GM12878 (cell line): ENCODE data around the gene RASL10A. TPM values are rescaled to one million over a fixed set of nuclear protein-coding genes. Genes with fewer than 3 reads are reported as not detected.
A peak's percentile ranks its signal among the peaks of the same experiment; 100 is the strongest.

Source experiments
- ATAC-seq: fragments of 200-7000 bp; cut with Tn5 transposase; 3 replicates; pipeline ENCODE4 v1.9.1; 2020; ENCODE audit warnings: mild to moderate bottlenecking, moderate library complexity
- BruUV-seq: library from RNA; stranded (reverse); fragments of 400-500 nt; replicated peaks from 2 replicates; lab custom pipeline; 2021; lab: Mats Ljungman, UMichigan
- CTCF ChIA-PET: fragments of 300-600 bp; sonication (Branson Sonifier 250); formaldehyde crosslinking; extraction: SDS; loops from one replicate; lab custom pipeline; 2021; ENCODE audit warnings: inconsistent platforms; lab: Yijun Ruan, JAX
- POLR2A ChIA-PET: fragments of 350-600 bp; formaldehyde crosslinking; extraction: SDS; loops from one replicate; lab custom pipeline; 2021; ENCODE audit warnings: inconsistent platforms; lab: Charles Lee
- RAD21 ChIA-PET: fragments of 300-600 bp; sonication (Branson Sonifier 250); formaldehyde crosslinking; loops from one replicate; lab custom pipeline; 2023; ENCODE audit warnings: antibody characterized with exemption; ENCODE audit not compliant: unreplicated experiment; lab: Charles Lee
- SMC1A ChIA-PET: fragments of 300-600 bp; sonication (Branson Sonifier 250); formaldehyde crosslinking; loops from one replicate; lab custom pipeline; 2023; ENCODE audit not compliant: unreplicated experiment, uncharacterized antibody; lab: Charles Lee
- DNase-seq: peaks from one replicate; pipeline ENCODE4 v3.0.0-alpha.2; 2011; ENCODE audit warnings: low read depth, low spot score
- FAIRE-seq: peaks from 3 replicates; lab custom pipeline; 2011; peaks lifted over from hg19 to GRCh38; lab: Jason Lieb, UNC
- H2AFZ ChIP-seq: 2 replicates; pipeline ENCODE4 v1.6.0; 2011; ENCODE audit warnings: low read depth, low read length, control low read depth; ENCODE audit not compliant: control insufficient read depth
- H3K27ac ChIP-seq: 2 replicates; pipeline ENCODE4 v1.5.1; 2011; ENCODE audit warnings: control low read depth; ENCODE audit not compliant: control insufficient read depth, insufficient read depth
- H3K27me3 ChIP-seq, 2 experiments: replicated peaks in 1 of 2; 2 replicates each; pipeline versions ENCODE4 v1.6.0 to v1.6.1; 2011; ENCODE audit warnings: low read length in 1 of 2; ENCODE audit not compliant: control insufficient read depth in 2 of 2, insufficient read depth in 2 of 2
- H3K36me3 ChIP-seq, 2 experiments: 2 replicates each; pipeline ENCODE4 v1.5.1; 2011; ENCODE audit warnings: low read length in 1 of 2; ENCODE audit not compliant: control insufficient read depth in 2 of 2, insufficient read depth in 2 of 2
- H3K4me1 ChIP-seq: 2 replicates; pipeline ENCODE4 v1.6.1; 2011; ENCODE audit warnings: mild to moderate bottlenecking, low read length, moderate library complexity, mixed read lengths; ENCODE audit not compliant: control insufficient read depth, insufficient read depth
- H3K4me2 ChIP-seq: 2 replicates; pipeline ENCODE4 v1.6.0; 2011; ENCODE audit warnings: control low read depth; ENCODE audit not compliant: control insufficient read depth, insufficient read depth
- H3K4me3 ChIP-seq: fragments of 200-600 bp; sonication (generic); 2 replicates; pipeline ENCODE4 v1.5.1; 2016
- H3K79me2 ChIP-seq: 2 replicates; pipeline ENCODE4 v1.6.0; 2011; ENCODE audit warnings: low read length; ENCODE audit not compliant: control insufficient read depth, insufficient read depth
- H3K9ac ChIP-seq: 2 replicates; pipeline ENCODE4 v1.8.0; 2011; ENCODE audit warnings: low read length, control low read depth, mixed read lengths; ENCODE audit not compliant: control insufficient read depth, insufficient read depth
- H3K9me3 ChIP-seq: replicated peaks from 3 replicates; pipeline ENCODE4 v1.5.1; 2011; ENCODE audit warnings: mild to moderate bottlenecking, low read length; ENCODE audit not compliant: control insufficient read depth, insufficient read depth
- H4K20me1 ChIP-seq: 2 replicates; pipeline ENCODE4 v1.6.0; 2011; ENCODE audit not compliant: control insufficient read depth, insufficient read depth
- BCL11A ChIP-seq: IDR thresholded peaks from 2 replicates; pipeline ENCODE4 v1.6.1; 2011; ENCODE audit warnings: low read depth, low read length
- DPF2 ChIP-seq: fragments of 450-650 bp; IDR thresholded peaks from 2 replicates; pipeline ENCODE4 v1.6.1; 2017; ENCODE audit warnings: mild to moderate bottlenecking
- ETV6 ChIP-seq, 2 experiments: fragments of 450-650 bp in 1 of 2; IDR thresholded peaks in 1 of 2; conservative IDR thresholded peaks in 1 of 2; 2 replicates each; pipeline ENCODE4 v1.6.1; 2014; ENCODE audit warnings: antibody characterized with exemption in 1 of 2, borderline replicate concordance in 1 of 2, low read depth in 1 of 2, mild to moderate bottlenecking in 1 of 2, moderate library complexity in 1 of 2
- IKZF1 ChIP-seq: fragments of 450-650 bp; conservative IDR thresholded peaks from 2 replicates; pipeline ENCODE4 v1.6.1; 2017; ENCODE audit warnings: antibody characterized with exemption, mild to moderate bottlenecking
- IRF4 ChIP-seq: IDR thresholded peaks from 2 replicates; pipeline ENCODE4 v1.6.1; 2011; ENCODE audit warnings: low read depth, low read length
- KAT2A ChIP-seq: conservative IDR thresholded peaks from 2 replicates; pipeline ENCODE4 v1.6.1; 2011; ENCODE audit warnings: low read depth, low read length; ENCODE audit not compliant: control insufficient read depth
- KDM1A ChIP-seq: fragments of 200-600 bp; sonication (generic); IDR thresholded peaks from 2 replicates; pipeline ENCODE4 v1.6.1; 2016; ENCODE audit warnings: borderline replicate concordance
- KLF5 ChIP-seq: fragments of 450-650 bp; IDR thresholded peaks from 2 replicates; pipeline ENCODE4 v1.6.1; 2014; ENCODE audit warnings: mild to moderate bottlenecking; ENCODE audit not compliant: partially characterized antibody
- MXI1 ChIP-seq: fragments of 150-350 bp; IDR thresholded peaks from 2 replicates; pipeline ENCODE4 v1.6.1; 2011; ENCODE audit warnings: low read depth, mild to moderate bottlenecking, inconsistent platforms, low read length, improper control_type of control experiment
- RELA ChIP-seq: fragments of 450-650 bp; IDR thresholded peaks from 2 replicates; pipeline ENCODE4 v1.8.0; 2014; ENCODE audit warnings: borderline replicate concordance; ENCODE audit not compliant: partially characterized antibody
- STAT3 ChIP-seq: IDR thresholded peaks from 2 replicates; pipeline ENCODE4 v1.6.1; 2011; ENCODE audit warnings: low read depth, low read length, improper control_type of control experiment
- YY1 ChIP-seq: IDR thresholded peaks from 2 replicates; pipeline ENCODE4 v1.6.1; 2011; ENCODE audit warnings: low read depth, mild to moderate bottlenecking, low read length
- ZBED1 ChIP-seq: IDR thresholded peaks from 2 replicates; pipeline ENCODE4 v1.6.1; 2016; ENCODE audit warnings: borderline replicate concordance
- WGBS: methylation state at CpG from one replicate; pipeline ENCODE4 v1.1.6; 2016; ENCODE audit warnings: low lambda C conversion rate; ENCODE audit not compliant: insufficient replicate concordance, insufficient coverage; ENCODE audit errors: missing lambda C conversion rate; 5-methylcytosine and 5-hydroxymethylcytosine counted together
- in situ Hi-C: fragments of 300-500 bp; cut with MboI; formaldehyde crosslinking; loops from 9 replicates; pipeline ENCODE4 v1.14.3; 2018; ENCODE audit warnings: mixed read lengths
- intact Hi-C: fragments of 100-400 bp; cut with micrococcal nuclease; formaldehyde crosslinking; loops from one replicate; pipeline ENCODE4 v1.14.2; 2022; ENCODE audit not compliant: unreplicated experiment
- polyA plus RNA-seq, 11 experiments: library from polyadenylated mRNA; depleted of rRNA in 4 of 11; unstranded in 6 of 11; stranded (reverse) in 5 of 11; fragments of >200 nt; fragmentation: Nextera tagmentation in 4 of 11; fragmentation: Illumina TruSeq in 1 of 11; extraction: Ambion mirVana in 4 of 11; extraction: Trizol in 1 of 11; gene quantifications; 1 replicate in 1 of 11; 2 replicates in 10 of 11; pipeline versions ENCODE4 v1.2.1 to v1.2.3, GENCODE V29; 2011 to 2016; ENCODE audit warnings: inconsistent platforms in 2 of 11, missing spikeins in 2 of 11, low read depth in 1 of 11
- total RNA-seq, 4 experiments: library from RNA; depleted of rRNA in 3 of 4; stranded (reverse); fragments of >200 nt in 3 of 4; fragmentation: Illumina TruSeq in 1 of 4; extraction: Trizol in 1 of 4; gene quantifications; 2 replicates each; pipeline versions ENCODE4 v1.2.1 to v1.2.3, GENCODE V29; 2013 to 2021
- TF ChIP-seq, protein P1 (sequence below): fragments of 150-350 bp; IDR thresholded peaks from 2 replicates; pipeline ENCODE4 v1.6.1; 2014; ENCODE audit warnings: mild to moderate bottlenecking, low read depth, low read length
- TF ChIP-seq, protein P2 (sequence below), 3 experiments: IDR thresholded peaks in 2 of 3; conservative IDR thresholded peaks in 1 of 3; 2 replicates each; pipeline ENCODE4 v1.5.1; 2011; ENCODE audit warnings: low read depth in 3 of 3, low read length in 3 of 3, mild to moderate bottlenecking in 3 of 3, control low read depth in 2 of 3, moderate library complexity in 2 of 3, inconsistent platforms in 1 of 3, mixed read lengths in 1 of 3; ENCODE audit not compliant: control insufficient read depth in 2 of 3, insufficient read depth in 1 of 3; ENCODE audit errors: extremely low read depth in 1 of 3
- TF ChIP-seq, protein P3 (sequence below): IDR thresholded peaks from 2 replicates; pipeline ENCODE4 v1.6.1; 2012; ENCODE audit warnings: low read depth, low read length, improper control_type of control experiment

The RASL10A gene
- total and polyA plus RNA-seq, 10 of the 15 experiments (the other 5 are each of a cell fraction or from before 2014, with no cell fraction given), result 0.12 to 0.46 (median 0.21) TPM; not detected in 6

DNA sequence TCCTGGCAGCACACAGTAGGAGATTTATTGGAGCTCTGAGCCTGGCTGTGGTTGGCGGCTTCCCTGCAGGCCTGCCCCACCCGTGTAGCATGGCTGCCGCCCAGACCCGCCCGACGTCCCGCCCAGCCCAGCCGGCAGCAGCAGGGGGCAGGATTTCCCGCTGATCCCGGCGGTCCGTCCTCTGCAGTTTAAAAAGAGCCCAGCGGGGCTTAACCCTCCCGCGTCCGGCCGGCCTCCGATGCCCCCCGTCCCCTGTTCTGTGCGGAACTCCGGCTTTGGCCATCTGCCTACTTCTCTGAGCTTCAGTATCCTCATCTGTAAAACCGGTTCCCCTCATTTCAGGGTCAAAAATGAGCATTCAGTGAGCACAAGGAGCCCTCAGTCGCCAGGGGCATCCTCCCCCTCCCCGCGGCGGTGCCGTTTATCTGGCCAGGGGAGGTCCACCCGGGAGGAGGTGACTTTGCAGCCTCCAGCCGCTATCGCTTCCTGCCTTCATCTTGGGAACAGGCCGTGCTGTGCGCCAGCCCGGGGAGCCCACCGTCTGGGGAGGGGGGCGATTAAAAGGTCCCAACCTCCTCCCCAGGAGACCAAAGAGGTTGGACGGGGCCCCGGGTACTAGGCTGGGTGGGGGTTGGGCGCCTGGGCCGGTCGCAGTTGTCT is 9.2 kb downstream of the RASL10A start, which contains the start of gene GAS2L1:
TSS of gene GAS2L1 (plus strand) at position 476 of the 660 bp plus-strand sequence. CDS start 1,456 bp downstream, outside the sequence.
- intact Hi-C loops, result no loop called here
- H2AFZ ChIP-seq, result peak within 1 kb of the TSS; percentile 56
- peak; percentile 52 for ATAC-seq
- no peaks in the 10 kb centered on the region for H4K20me1 ChIP-seq
- no peak within 1 kb of the TSS for H3K27ac ChIP-seq
- no peaks in the 10 kb centered on the region; the same call in 2 of the 3 replicates for H3K9me3 ChIP-seq
- no peak for DNase-seq
- H3K9ac ChIP-seq, result no peak within 1 kb of the TSS; the same call in 1 of the 2 replicates
- 8% methylated on average over 17 of the region's 40 CpGs for WGBS
- BruUV-seq, result no TSS peak
- H3K4me2 ChIP-seq, result peak within 1 kb of the TSS; percentile 83
- ChIA-PET POLR2A (interaction anchor here (0.7 kb wide), 1 partner anchor 18 kb away, joined by 8 read pairs; no protein-coding TSS in a partner anchor), CTCF (no interaction called here), SMC1A (no interaction called here), RAD21 (no interaction called here)
- H3K4me3 ChIP-seq, result peak within 1 kb of the TSS; percentile 60
- peaks cover 2 to 7% of the 10 kb centered on the region in 2 experiments; a peak in 2 of 4 replicates for H3K27me3 ChIP-seq
- TF ChIP-seq MXI1 (no peak), STAT3 (no peak), IKZF1 (no peak), BCL11A (no peak), KDM1A (no peak), IRF4 (no peak), RELA (no peak), KLF5 (no peak), ZBED1 (no peak), KAT2A (no peak), ETV6 (conservative IDR thresholded peaks at IDR 0.05 in 1 of 2, IDR thresholded peaks at IDR 0.05 in 1 of 2; ENCODE audit: borderline replicate concordance in 1 of 2, low read depth in 1 of 2) (no peak), YY1 (peak; percentile 61), DPF2 (peak; percentile 63)
- TF ChIP-seq, protein P1, sequence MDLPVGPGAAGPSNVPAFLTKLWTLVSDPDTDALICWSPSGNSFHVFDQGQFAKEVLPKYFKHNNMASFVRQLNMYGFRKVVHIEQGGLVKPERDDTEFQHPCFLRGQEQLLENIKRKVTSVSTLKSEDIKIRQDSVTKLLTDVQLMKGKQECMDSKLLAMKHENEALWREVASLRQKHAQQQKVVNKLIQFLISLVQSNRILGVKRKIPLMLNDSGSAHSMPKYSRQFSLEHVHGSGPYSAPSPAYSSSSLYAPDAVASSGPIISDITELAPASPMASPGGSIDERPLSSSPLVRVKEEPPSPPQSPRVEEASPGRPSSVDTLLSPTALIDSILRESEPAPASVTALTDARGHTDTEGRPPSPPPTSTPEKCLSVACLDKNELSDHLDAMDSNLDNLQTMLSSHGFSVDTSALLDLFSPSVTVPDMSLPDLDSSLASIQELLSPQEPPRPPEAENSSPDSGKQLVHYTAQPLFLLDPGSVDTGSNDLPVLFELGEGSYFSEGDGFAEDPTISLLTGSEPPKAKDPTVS, result no peak
- TF ChIP-seq, protein P2, sequence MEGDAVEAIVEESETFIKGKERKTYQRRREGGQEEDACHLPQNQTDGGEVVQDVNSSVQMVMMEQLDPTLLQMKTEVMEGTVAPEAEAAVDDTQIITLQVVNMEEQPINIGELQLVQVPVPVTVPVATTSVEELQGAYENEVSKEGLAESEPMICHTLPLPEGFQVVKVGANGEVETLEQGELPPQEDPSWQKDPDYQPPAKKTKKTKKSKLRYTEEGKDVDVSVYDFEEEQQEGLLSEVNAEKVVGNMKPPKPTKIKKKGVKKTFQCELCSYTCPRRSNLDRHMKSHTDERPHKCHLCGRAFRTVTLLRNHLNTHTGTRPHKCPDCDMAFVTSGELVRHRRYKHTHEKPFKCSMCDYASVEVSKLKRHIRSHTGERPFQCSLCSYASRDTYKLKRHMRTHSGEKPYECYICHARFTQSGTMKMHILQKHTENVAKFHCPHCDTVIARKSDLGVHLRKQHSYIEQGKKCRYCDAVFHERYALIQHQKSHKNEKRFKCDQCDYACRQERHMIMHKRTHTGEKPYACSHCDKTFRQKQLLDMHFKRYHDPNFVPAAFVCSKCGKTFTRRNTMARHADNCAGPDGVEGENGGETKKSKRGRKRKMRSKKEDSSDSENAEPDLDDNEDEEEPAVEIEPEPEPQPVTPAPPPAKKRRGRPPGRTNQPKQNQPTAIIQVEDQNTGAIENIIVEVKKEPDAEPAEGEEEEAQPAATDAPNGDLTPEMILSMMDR (IDR thresholded peaks at IDR 0.05 in 2 of 3, conservative IDR thresholded peaks at IDR 0.05 in 1 of 3; ENCODE audit: control insufficient read depth in 2 of 3, extremely low read depth in 1 of 3, insufficient read depth in 1 of 3, low read depth in 3 of 3, low read length in 3 of 3), result peak in 2 of 3 experiments; percentile 32 to 42; a peak in 3 of 6 replicates
- TF ChIP-seq, protein P3, sequence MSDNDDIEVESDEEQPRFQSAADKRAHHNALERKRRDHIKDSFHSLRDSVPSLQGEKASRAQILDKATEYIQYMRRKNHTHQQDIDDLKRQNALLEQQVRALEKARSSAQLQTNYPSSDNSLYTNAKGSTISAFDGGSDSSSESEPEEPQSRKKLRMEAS, result no peak
- H3K36me3 ChIP-seq, result no peaks in the 10 kb centered on the region
- no peaks in the 10 kb centered on the region; the same call in 1 of the 2 replicates for H3K4me1 ChIP-seq
- in situ Hi-C loops, result no loop called here
- H3K79me2 ChIP-seq, result no peaks in the 10 kb centered on the region
- FAIRE-seq, result no peak
